Neural cell (in vitro differentiated cells): ENCODE data around the gene ABCA8.

Source experiments
- SMC3 ChIP-seq: fragments of 450-650 bp; conservative IDR thresholded peaks from 2 replicates; pipeline ENCODE4 v1.6.1; 2014; ENCODE audit warnings: antibody characterized with exemption, mild to moderate bottlenecking, moderate library complexity; ENCODE audit not compliant: poor library complexity
- TF ChIP-seq, protein P1 (sequence below): fragments of 450-650 bp; IDR thresholded peaks from 2 replicates; pipeline ENCODE4 v1.5.1; 2014; ENCODE audit warnings: antibody characterized with exemption, mild to moderate bottlenecking, moderate library complexity; ENCODE audit not compliant: poor library complexity, severe bottlenecking

DNA sequence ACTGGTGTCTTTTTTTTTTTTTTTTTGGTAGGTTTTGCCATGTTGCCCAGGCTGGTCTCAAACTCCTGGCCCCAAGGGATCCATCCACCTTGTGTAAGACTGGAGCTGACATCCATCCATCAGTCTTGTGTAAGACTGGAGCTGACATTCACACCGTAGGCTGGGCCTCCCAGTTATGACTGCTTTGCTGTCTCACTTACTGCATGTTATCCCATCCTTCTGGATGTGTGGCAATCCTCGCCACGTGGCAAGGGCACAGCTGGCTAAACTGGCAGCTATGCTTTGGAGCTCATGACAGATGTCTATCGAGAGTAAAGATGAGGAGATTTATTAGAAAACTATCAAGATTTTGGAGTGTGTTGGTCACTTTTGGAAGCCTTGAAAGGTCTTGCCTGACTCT is 115.1 kb downstream of the ABCA8 start:
- TF ChIP-seq, protein P1, sequence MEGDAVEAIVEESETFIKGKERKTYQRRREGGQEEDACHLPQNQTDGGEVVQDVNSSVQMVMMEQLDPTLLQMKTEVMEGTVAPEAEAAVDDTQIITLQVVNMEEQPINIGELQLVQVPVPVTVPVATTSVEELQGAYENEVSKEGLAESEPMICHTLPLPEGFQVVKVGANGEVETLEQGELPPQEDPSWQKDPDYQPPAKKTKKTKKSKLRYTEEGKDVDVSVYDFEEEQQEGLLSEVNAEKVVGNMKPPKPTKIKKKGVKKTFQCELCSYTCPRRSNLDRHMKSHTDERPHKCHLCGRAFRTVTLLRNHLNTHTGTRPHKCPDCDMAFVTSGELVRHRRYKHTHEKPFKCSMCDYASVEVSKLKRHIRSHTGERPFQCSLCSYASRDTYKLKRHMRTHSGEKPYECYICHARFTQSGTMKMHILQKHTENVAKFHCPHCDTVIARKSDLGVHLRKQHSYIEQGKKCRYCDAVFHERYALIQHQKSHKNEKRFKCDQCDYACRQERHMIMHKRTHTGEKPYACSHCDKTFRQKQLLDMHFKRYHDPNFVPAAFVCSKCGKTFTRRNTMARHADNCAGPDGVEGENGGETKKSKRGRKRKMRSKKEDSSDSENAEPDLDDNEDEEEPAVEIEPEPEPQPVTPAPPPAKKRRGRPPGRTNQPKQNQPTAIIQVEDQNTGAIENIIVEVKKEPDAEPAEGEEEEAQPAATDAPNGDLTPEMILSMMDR: no peak
- no peak for TF ChIP-seq SMC3
